NCI-H748 (cell line): ENCODE measurements around the gene POP4.

Experiments
- DNase-seq: peaks from one replicate; lab custom pipeline; 2025; ENCODE audit not compliant: unreplicated experiment; lab: John Stamatoyannopoulos, UW

Gene POP4

DNA sequence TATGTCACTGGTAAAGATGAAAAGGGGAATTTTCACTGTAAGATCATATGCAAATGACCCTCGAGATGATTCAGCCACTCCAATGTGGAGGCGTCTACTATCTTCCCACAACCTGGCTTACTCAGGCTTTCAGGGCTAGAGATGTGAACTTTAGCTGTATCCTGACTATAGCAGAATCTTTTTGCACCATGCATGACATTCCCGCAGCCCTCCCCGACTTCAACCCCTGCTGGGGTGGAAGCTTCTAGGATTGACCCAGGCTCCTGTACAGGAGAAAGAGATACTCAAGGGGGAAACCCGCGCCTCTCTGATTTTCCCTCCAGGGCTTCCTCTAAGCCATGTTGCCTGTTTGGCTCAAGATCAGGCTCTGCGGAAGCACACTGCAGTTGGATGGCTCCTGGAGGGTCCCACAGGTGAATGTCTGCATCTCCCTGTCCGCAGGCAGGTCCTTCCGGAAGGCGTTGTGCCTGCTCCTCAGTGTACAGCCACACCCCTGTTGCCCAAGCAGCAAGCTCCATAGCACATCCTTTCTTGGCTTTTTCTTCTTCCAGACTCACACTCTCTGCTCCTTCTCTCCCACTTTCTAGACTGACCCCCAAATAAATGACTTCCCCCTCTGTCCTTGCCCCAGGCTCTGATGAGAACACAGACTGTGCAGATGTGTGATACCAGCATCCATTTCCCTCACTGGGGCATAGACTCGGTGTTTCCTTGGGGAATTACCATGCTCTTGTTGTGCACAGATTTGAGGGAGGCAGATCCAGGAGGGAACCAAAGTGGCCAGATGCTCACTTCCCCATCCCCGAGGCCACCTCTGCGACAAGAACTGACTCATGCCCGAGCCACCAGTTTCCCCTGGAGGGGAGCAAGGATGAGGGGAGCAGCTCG lies 29.1 kb upstream of the POP4 start:
- no peak for DNase-seq

DNA sequence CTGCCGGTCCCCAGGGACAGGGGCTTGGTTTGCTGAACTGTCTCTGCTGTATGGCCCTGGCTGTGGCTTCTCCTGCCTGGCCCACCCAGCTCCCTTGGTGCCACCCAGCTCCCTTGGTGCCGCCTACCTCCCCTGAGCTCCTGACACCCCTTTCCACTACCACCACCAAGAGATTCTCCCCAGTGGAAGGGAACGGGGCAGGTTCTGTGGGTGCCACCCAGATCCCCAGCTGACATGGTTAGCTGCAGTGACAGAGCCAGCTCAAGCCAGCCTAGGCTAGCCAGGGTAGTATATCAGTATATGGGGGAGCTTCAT lies 28.5 kb upstream of the POP4 start:
- DNase-seq: no peak

DNA sequence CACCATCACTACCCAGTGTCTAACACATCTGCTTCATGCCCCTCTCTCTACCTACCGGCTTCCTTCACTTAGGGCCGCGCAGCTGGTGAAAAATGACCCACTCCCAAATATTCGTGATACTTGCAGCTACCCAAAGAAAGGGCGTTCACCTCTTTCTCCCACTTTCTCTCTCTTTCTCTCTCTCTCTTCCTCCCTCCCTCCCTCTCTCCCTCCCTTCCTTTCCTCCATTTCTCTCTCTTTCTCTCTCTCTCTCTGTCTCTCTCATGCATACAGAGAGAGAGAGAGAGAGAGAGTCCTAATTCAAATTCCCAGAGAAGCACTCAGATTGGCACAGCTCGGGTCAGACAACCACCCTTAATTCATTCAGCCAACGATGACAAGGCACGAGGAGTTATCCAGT lies 27.7 kb upstream of the POP4 start:
- DNase-seq: no peak

DNA sequence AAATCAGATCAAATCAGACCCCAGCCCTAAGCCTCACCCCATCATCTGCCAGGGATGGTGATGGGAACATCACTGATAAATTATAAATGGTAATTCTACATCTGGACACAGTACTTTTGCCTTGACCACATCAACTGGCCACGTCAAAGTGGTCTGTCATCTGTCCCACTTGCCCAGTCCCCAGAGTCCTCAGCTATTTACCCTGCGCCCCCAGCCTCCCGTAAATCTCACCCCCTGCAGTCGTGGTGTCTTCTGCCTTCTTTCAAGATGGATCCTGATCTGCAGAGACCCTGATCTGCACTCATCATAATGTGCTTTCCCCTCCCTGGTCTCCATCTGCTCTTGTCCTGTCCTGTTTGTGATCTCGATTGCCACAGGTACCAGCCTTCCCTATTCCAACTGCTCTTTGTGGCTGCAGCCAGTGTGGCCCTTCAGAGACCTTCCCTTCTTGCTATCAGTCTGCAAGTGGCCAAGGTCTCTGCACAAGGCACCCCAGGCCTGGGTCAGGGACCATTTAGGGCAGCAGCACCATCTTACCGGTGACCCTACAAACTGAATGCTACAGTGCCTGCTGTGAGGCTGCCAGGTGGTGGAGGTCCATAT lies 26.7 kb upstream of the POP4 start:
- DNase-seq: no peak

DNA sequence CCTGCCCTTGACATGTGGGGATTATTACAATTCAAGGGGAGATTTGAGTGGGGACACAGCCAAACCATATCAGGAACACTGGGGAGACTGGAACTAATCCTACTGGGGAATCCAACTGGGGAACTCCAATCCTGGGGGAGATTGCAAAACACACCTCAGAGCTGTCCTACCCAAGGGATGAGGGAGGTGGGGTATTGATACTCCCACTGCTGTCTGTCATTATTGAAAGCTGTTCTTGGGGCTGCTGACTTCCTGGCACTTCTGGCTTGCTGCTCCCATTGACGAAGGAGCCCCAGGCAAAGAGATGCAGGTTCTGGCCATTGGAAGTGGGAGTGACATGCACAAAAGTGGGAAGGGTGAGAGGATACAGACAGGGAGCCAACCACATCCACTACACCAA lies 24.7 kb upstream of the POP4 start:
- no peak for DNase-seq

DNA sequence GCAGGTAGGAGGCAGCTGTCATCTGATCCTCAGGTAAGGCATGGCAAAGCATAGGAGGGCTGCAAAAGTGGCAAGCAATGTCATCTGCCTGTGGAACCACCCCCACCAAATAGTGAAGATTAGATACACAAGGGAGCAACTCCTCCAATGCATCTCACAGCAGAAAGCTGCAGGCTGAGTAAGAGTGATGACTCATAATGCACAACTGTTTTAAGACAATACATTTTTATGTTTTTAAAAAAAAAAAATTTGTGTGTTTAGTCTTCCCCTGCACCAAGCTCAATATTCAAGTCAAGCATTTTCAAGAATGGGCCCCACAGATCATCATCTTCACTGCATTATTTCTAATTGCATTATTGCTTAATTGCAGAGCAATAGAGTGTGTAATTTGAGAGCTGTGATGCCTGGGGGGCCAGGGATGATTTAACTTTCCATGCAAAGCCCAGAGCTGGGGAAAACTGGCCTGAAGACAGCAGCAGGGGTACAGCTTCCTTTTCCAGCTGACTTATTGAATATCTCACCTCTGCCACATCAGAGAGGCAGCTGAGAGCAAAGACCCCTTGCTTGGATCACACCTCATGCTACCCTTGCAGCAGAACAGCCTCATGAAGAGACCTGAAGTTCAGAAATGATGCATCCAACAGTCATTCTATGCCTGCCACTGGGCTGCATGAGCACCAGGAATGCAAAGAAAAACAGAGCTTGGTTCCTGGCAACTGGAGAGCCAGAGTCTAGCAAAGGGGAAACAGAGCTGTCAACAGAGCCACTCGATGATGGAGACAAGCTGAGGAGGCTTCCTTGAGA lies 22.7 kb upstream of the POP4 start:
- DNase-seq: no peak

DNA sequence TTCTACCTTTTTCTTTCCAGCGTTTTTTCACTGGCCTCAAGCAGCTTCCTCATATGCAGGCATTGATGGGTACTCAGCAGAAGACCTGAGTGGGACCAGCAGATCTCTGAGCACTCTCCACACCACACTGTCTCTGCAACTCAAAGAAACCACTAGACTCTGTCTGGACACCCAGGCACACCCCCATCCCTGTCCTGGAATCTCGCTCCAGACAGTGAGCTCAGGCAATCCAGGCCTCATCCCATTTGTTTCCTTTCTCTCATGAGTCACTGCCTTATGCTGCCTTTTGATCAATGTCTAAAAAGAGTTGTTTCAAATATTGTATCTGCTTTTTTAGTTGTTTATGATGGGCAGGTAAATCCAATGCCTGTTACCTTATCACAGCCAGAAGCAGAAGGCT lies 19.7 kb upstream of the POP4 start:
- DNase-seq: no peak

DNA sequence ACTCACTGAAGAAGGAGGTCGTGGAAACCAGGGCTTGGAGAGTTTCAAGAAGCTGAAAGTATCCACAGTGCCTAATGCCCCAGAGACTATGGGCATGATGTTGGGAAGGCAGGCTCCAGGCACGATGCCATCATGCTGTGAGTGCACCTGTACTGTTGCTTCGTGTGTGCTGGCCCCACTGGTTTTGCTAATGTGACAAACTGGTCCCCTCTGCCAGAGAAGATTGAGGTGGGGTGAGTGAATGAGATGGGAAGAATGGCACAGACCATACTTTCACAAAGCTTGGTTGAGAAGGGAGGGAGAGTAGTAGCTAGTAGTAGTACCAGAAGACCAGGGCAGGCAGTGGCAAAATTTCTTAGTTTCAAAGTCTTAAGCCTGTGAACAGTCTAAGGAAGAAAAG lies 19.0 kb upstream of the POP4 start:
- no peak for DNase-seq

DNA sequence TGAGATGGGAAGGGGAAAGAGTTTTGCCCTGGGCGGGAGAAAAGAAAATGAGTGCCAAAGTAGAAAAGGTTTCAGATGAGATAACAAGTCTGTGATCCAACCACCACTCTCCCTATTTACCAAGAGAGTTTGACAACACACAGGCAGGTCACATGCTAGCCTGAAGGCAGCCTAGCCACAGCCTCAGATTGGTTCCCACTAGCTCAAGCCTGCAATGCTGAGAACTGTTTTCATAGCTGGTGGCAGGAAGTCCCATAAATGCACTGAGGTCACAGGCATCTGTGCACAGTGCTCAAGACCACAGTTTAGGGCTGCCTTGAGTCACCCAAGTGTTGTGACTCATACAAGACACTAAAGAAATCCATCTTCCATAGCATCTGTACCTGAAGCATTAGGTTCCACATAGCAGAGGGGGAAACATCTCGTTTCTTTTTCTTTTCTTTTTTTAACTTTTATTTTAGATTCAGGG lies 18.5 kb upstream of the POP4 start:
- DNase-seq: no peak

DNA sequence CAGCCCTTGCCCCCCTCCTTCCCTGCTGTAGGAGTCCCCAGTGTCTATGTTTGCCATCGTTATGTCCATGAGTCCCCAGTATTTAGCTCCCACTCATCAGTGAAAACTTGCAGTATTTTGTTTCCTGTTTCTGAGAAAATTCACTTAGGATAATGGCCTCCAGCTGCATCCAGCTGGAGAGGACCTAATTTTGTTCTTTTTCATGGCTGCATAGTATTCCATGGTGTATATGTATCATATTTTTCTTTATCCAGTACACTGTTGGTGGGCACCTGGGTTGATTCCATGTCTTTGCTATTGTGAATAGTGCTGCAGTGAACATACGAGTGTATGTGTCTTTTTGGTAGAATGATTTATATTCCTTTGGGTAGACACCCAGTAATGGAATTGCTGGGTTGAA lies 18.0 kb upstream of the POP4 start:
- DNase-seq: no peak

DNA sequence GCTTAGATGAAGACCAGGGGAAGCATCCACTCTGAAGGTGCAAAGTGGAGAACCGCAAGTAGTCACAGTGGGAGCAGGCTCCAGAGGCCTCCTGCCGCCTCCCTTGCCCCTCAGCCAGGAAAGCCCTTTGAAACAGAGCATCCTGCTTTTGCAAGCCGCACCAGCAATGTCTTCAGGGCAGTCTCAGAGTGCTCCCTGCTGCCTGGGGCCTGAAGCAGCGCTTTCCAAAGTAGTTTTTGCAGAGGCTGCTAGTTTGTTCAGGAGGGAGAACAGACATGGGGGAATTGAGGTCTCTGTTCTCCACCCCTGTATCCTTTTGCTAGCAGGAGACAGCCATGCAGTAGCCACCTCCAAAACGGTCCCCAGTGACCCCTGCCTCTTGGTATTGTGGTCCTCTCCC lies 15.8 kb upstream of the POP4 start:
- DNase-seq: no peak

DNA sequence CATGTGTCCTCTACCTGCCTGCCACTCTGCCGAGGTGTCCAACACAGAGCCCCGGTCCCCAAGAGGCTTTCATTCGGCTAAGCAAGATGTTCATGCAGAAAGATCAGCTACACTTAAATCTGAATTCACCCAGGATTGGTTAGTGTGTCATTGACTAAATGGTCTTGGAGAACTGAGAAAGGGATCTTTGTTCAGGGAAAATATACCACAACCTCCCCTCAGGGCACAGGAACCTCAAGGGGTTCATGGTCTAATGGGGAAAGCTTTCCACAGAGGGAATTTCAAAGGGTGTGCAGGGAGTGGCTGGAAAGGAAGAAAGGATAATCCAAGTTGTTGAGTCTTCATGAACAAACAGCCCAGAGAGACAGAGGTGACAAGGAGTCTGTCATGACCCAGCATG lies 14.4 kb upstream of the POP4 start:
- no peak for DNase-seq

DNA sequence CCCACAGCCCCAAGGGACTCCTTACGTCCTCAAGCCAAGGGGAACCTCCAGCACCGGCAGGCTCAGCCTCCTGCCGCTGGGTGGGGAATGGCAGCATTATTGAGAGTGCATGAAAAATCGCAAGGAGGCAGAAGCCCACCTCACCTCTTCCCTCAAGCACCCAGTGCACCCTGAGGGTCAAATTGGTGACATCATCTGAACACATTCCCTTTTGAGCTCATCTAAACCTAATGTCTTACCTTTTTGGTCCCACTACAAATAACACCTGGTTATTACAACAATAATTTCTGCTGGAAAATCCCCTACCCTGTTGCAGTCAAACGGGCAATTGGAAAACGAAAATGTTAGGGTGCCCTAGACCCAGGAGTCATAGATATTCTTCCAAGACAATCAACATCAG lies 12.2 kb upstream of the POP4 start:
- DNase-seq: no peak

DNA sequence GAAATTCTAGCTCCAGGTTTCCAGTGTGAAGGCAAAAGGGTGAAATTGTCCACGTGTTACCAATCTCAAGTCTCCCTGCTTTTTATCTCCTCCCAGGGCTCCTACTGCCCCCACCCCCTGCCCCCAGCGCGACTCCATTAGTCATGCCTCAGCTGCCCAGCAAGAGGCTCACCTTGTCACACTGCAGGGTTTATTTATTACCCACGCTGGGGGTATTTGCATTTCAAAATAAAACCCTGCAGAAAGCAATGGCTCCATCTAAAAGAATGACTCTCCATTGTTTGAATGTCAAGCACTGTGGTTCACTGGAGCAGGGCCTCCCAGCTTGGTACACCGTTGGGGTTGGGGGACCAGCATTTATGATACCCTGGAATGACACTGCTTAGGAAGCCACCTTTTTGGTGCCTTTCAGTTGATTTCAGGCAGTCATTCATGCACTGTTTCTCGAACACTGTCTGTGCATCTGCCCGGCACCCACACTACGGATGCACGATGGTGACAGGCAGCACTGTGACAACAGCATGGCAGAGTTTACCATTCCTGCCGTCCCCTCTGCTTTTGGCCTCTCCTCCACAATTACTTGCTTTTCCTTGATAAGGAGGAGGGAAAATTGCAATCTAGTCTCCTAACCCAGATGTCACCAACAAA lies 9.9 kb upstream of the POP4 start:
- DNase-seq: peak; percentile 12

DNA sequence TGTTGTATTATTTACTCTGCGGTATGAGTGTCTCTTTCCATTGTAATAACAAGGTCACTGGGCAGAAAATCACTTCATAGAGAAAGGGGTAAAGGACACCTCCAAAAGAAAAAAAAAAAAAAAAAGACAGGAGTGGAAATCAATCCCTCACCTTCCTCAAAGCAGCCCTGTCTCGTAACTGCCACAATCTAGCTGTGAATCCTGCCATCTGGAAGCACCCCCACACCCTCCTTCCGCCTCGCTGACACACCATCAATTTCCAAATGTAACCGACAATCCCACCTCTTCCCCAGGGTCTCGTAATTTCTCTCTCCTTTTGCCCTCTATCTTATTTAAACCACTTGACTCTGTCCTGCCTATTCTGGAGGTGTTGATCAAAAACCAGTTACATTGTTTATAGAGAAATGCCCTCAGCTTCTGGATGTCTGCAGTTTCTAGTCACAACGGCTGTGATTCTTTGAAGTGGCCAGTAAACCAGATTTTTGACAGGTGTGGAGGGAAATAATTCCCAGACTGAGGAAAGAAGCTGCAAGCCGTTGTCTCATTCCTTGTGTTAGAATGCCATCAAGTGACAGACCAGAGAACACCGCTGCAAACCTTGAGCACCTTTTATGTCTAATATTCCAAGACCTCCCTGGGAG lies 9.1 kb upstream of the POP4 start:
- DNase-seq: peak; percentile 26

DNA sequence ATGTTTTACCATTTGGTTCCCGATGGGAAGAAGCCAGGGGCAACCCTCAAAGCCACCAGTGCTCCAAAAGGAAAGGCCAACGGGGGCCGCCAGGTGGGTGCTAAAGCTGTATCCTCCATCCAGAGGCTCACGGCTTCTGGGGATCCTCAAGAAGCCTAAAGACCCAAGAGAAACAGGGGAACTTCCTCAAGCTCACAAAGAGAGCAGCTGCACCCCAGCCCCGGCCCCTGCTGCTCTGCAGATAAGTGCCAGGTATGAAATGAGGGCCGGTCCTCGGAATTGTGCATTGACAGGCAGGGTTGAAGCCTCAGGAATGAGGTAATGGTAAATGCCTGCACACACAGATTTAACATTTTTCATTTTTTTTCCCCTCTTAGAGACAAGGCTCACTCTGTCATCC lies 8.0 kb upstream of the POP4 start:
- DNase-seq: no peak

DNA sequence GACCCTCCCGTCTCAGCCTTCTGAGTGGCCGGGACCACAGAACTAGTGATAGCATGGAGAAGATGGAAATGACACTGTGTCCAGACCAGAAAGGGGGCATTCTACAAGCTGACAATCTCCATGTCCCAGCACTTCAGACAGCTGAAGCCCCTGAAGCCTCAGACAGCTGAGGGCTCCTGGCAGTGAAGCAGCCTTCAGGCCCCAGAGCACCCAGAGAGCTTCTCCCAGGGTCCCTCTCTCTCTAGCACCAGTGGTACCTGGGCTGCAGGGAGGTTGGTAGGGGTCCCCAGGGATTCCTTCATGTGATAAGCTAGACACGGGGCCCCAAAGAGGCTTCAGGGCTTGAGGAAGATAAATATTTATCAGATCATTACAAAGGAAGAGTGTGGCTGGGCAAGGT lies 7.6 kb upstream of the POP4 start:
- DNase-seq: no peak

DNA sequence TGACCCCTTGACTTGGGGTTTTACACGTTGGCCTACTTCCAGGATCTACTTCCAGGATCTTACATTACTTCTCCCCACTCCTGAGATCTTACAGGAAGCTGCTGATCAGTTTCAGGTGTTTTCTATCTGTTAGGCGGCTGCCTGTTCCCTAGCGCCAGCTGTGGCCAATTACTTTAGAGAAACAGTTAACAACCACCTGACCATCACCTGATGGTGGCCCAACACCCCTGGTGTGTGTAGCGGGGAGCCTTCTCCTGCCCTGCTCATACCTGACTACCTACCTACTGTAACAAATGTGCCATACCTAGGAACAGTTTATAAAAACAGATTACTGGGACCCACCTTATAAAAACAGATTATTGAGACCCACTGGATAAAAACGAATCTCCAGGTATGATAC lies 2.8 kb upstream of the POP4 start:
- DNase-seq: no peak

DNA sequence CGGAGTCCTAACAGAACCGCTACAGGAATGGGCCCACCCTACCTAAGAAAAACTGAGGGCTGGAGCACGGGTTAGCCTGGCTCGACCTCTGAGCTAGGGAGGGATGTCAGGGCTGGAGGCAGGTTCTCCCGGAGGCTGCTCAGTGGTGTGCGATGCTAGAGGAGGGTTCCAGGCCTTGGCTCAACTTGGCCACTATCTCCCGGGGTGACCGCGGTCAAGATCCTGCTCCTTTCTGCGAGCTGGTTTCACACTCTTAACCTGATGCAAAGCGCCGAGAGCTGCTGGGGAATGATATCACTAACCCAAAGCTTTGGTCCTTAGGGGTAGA lies 301 bp downstream of the POP4 start:
- DNase-seq: no peak

DNA sequence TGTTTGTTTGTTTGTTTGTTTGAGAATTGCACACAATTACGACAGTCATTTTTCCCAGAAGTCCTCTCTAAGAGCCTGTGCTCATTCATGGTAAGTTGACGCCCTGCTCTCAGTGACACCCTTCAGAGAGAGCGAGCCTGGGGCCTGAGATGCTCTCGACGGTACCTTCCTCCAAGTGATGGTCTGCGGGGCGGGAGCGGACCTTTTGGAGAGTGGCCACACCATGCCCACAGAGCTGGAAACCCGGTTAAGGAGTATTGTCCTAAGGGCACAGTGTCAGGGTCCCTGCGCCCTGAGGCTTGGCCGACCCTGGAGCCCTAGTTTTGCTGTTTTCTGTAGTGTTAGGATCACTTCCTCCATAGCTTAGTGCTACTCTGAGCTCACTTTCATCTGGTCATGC lies 3.6 kb downstream of the POP4 start:
- DNase-seq: no peak

DNA sequence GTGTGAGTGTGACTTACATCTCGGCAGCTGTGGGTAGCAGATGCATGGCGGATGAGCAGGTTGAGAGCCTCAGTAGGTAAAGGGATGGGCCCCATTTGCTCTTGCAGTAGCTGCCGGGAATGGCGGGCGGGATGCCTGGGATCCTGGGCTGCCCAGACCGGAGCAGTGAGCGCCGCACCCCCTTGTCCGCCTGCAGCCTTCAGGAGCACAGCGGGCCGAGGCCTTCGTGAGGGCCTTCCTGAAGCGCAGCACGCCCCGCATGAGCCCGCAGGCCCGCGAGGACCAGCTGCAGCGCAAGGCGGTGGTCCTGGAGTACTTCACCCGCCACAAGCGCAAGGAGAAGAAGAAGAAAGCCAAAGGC lies 4.1 kb downstream of the POP4 start:
- DNase-seq: no peak
